K562 (cell line): ENCODE results near the gene PTPRR. TPM values are rescaled to one million over a fixed set of nuclear protein-coding genes. Genes with fewer than 3 reads are reported as not detected.

Experiments
- CREBBP ChIP-seq: IDR thresholded peaks from one replicate; pipeline ENCODE4 v1.6.1; 2012; ENCODE audit warnings: low read depth, mild to moderate bottlenecking, control low read depth, inconsistent platforms, low read length
- CSDE1 ChIP-seq, 2 experiments: fragments of 450-650 bp; IDR thresholded peaks; 2 replicates each; pipeline ENCODE4 v1.6.1; 2016; ENCODE audit warnings: mild to moderate bottlenecking in 1 of 2
- EHMT2 ChIP-seq: fragments of 450-650 bp; IDR thresholded peaks from 2 replicates; pipeline ENCODE4 v1.6.1; 2018; ENCODE audit warnings: antibody characterized with exemption
- FOXJ3 ChIP-seq: sonication (generic); formaldehyde crosslinking; IDR thresholded peaks from 2 replicates; pipeline ENCODE4 v1.4.0; 2020; ENCODE audit warnings: mild to moderate bottlenecking, missing genetic modification reagents
- ILF3 ChIP-seq: fragments of 450-650 bp; IDR thresholded peaks from 2 replicates; pipeline ENCODE4 v1.6.1; 2018; ENCODE audit warnings: antibody characterized with exemption, mild to moderate bottlenecking, moderate library complexity, borderline replicate concordance
- ILK ChIP-seq: fragments of 450-650 bp; IDR thresholded peaks from 2 replicates; pipeline ENCODE4 v1.6.1; 2016; ENCODE audit warnings: missing genetic modification characterization, low read depth, mild to moderate bottlenecking, missing compliant biosample characterization, moderate library complexity, borderline replicate concordance
- KLF13 ChIP-seq: fragments of 450-650 bp; IDR thresholded peaks from 2 replicates; pipeline ENCODE4 v1.6.1; 2016; ENCODE audit warnings: missing genetic modification characterization, low read depth, mild to moderate bottlenecking, missing compliant biosample characterization, moderate library complexity, borderline replicate concordance
- MBD2 ChIP-seq: sonication (generic); IDR thresholded peaks from 2 replicates; pipeline ENCODE4 v1.6.1; 2016; ENCODE audit warnings: low read depth, borderline replicate concordance
- MEIS2 ChIP-seq: fragments of 450-650 bp; IDR thresholded peaks from 2 replicates; pipeline ENCODE4 v1.6.1; 2014; ENCODE audit warnings: mild to moderate bottlenecking; ENCODE audit not compliant: partially characterized antibody
- PBX2 ChIP-seq, 2 experiments: IDR thresholded peaks in 1 of 2; conservative IDR thresholded peaks in 1 of 2; 2 replicates each; pipeline ENCODE4 v1.6.1; 2016; ENCODE audit warnings: low read depth in 2 of 2, mild to moderate bottlenecking in 1 of 2, missing compliant biosample characterization in 1 of 2, missing genetic modification characterization in 1 of 2, moderate library complexity in 1 of 2
- PHF8 ChIP-seq: fragments of 200-600 bp; sonication (generic); IDR thresholded peaks from 2 replicates; pipeline ENCODE4 v1.6.1; 2012; ENCODE audit warnings: mixed run types, mild to moderate bottlenecking, inconsistent platforms, low read length, moderate library complexity, borderline replicate concordance
- RFX1 ChIP-seq: fragments of 450-650 bp; IDR thresholded peaks from 2 replicates; pipeline ENCODE4 v1.6.1; 2016; ENCODE audit warnings: mild to moderate bottlenecking, moderate library complexity
- SAFB2 ChIP-seq: fragments of 200-400 bp; formaldehyde crosslinking; IDR thresholded peaks from 2 replicates; pipeline ENCODE4 v1.6.1; 2018; ENCODE audit warnings: borderline replicate concordance, low read length, low read depth, moderate library complexity; ENCODE audit not compliant: severe bottlenecking
- TEAD4 ChIP-seq, 2 experiments: sonication (generic) in 1 of 2; formaldehyde crosslinking in 1 of 2; IDR thresholded peaks; 2 replicates each; pipeline versions ENCODE4 v1.6.1 to v1.8.0; 2012 to 2022; ENCODE audit warnings: borderline replicate concordance in 1 of 2, inconsistent platforms in 1 of 2, low read length in 1 of 2, mild to moderate bottlenecking in 1 of 2, missing genetic modification reagents in 1 of 2
- ZBTB9 ChIP-seq: fragments of 450-650 bp; formaldehyde crosslinking; IDR thresholded peaks from 2 replicates; pipeline ENCODE4 v1.4.0; 2020; ENCODE audit warnings: mild to moderate bottlenecking, moderate library complexity
- ZNF121 ChIP-seq: sonication (generic); formaldehyde crosslinking; conservative IDR thresholded peaks from 2 replicates; pipeline ENCODE4 v1.8.0; 2022; ENCODE audit warnings: missing genetic modification reagents
- ZNF174 ChIP-seq: fragments of 250-450 bp; sonication (Bioruptor Pico); IDR thresholded peaks from 2 replicates; pipeline ENCODE4 v1.4.0; 2020; ENCODE audit warnings: mild to moderate bottlenecking
- polyA plus RNA-seq, 8 experiments: library from polyadenylated mRNA; depleted of rRNA in 4 of 8; stranded (reverse) in 5 of 8; unstranded in 3 of 8; fragments of >200 nt; fragmentation: Nextera tagmentation in 2 of 8; fragmentation: Illumina TruSeq in 1 of 8; extraction: Ambion mirVana in 2 of 8; extraction: Trizol in 1 of 8; gene quantifications; 2 replicates each; pipeline versions ENCODE4 v1.2.1 to v1.2.3, GENCODE V29; 2011 to 2014; ENCODE audit warnings: inconsistent platforms in 1 of 8, missing spikeins in 1 of 8
- total RNA-seq, 7 experiments: library from RNA; depleted of rRNA in 6 of 7; stranded (reverse); fragments of >200 nt in 6 of 7; fragmentation: Illumina TruSeq in 2 of 7; extraction: Trizol in 2 of 7; gene quantifications; 2 replicates each; pipeline versions ENCODE4 v1.2.1 to v1.2.3, GENCODE V29; 2011 to 2021; ENCODE audit warnings: low replicate concordance in 1 of 7
- TF ChIP-seq, protein P1 (sequence below), 2 experiments: IDR thresholded peaks; 2 replicates each; pipeline ENCODE4 v1.6.1; 2011; ENCODE audit warnings: borderline replicate concordance in 1 of 2, control low read depth in 1 of 2, low read depth in 1 of 2, low read length in 1 of 2, mild to moderate bottlenecking in 1 of 2, mixed read lengths in 1 of 2, moderate library complexity in 1 of 2; ENCODE audit not compliant: insufficient read depth in 1 of 2, insufficient read length in 1 of 2, poor library complexity in 1 of 2, severe bottlenecking in 1 of 2; ENCODE audit errors: extremely low read depth in 1 of 2
- TF ChIP-seq, protein P2 (sequence below): sonication (generic); formaldehyde crosslinking; IDR thresholded peaks from 2 replicates; pipeline ENCODE4 v1.4.0; 2020; ENCODE audit warnings: mild to moderate bottlenecking, missing genetic modification reagents

The PTPRR gene
- total and polyA plus RNA-seq, 9 of the 15 experiments (the other 6 are each of a cell fraction or from before 2014, with no cell fraction given), result 6.6 to 41.7 (median 12.3) TPM

GRCh38 chr12:70722584-70723343, 197.8 kb downstream of the PTPRR start (continued):
- TF ChIP-seq PBX2 (CRISPR knock-in tag; IDR thresholded peaks at IDR 0.05; ENCODE audit: low read depth) (0 out of 2 replicates have a peak, but pooled peaks have one; percentile 52), PBX2 (tag; conservative IDR thresholded peaks at IDR 0.05; ENCODE audit: low read depth) (peak; percentile 91), ZNF121 (no peak), MBD2 (no peak), CSDE1 (IDR thresholded peaks at IDR 0.05) (no peak), MEIS2 (peak; percentile 80), ZNF174 (no peak), ILK (tag) (no peak), ILF3 (no peak), SAFB2 (no peak), RFX1 (peak; percentile 81), PHF8 (no peak), EHMT2 (no peak), TEAD4 (IDR thresholded peaks at IDR 0.05; ENCODE audit: low read length) (no peak), TEAD4 (CRISPR knock-in tag; IDR thresholded peaks at IDR 0.05; ENCODE audit: borderline replicate concordance) (no peak), CREBBP (no peak), ZBTB9 (CRISPR knock-in tag) (no peak), FOXJ3 (CRISPR knock-in tag) (peak; percentile 61; the same call in 1 of the 2 replicates), KLF13 (tag) (no peak)
- TF ChIP-seq, protein P1, sequence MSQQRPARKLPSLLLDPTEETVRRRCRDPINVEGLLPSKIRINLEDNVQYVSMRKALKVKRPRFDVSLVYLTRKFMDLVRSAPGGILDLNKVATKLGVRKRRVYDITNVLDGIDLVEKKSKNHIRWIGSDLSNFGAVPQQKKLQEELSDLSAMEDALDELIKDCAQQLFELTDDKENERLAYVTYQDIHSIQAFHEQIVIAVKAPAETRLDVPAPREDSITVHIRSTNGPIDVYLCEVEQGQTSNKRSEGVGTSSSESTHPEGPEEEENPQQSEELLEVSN (IDR thresholded peaks at IDR 0.05; ENCODE audit: borderline replicate concordance in 1 of 2, extremely low read depth in 1 of 2, insufficient read depth in 1 of 2, insufficient read length in 1 of 2, low read depth in 1 of 2, low read length in 1 of 2, poor library complexity in 1 of 2, severe bottlenecking in 1 of 2), result no peak
- TF ChIP-seq, protein P2, sequence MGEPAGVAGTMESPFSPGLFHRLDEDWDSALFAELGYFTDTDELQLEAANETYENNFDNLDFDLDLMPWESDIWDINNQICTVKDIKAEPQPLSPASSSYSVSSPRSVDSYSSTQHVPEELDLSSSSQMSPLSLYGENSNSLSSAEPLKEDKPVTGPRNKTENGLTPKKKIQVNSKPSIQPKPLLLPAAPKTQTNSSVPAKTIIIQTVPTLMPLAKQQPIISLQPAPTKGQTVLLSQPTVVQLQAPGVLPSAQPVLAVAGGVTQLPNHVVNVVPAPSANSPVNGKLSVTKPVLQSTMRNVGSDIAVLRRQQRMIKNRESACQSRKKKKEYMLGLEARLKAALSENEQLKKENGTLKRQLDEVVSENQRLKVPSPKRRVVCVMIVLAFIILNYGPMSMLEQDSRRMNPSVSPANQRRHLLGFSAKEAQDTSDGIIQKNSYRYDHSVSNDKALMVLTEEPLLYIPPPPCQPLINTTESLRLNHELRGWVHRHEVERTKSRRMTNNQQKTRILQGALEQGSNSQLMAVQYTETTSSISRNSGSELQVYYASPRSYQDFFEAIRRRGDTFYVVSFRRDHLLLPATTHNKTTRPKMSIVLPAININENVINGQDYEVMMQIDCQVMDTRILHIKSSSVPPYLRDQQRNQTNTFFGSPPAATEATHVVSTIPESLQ (CRISPR knock-in tag), result no peak
